Ishikawa (cell line): ENCODE data around the gene MRPS18B.

ENCODE experiments used
- CEBPB ChIP-seq: IDR thresholded peaks from 2 replicates; pipeline ENCODE4 v1.6.1; 2012
- CREB1 ChIP-seq: IDR thresholded peaks from 2 replicates; pipeline ENCODE4 v1.6.1; 2012; ENCODE audit warnings: low read depth
- EGR1 ChIP-seq: IDR thresholded peaks from 2 replicates; pipeline ENCODE4 v1.6.1; 2012
- EP300 ChIP-seq: IDR thresholded peaks from 2 replicates; pipeline ENCODE4 v1.6.1; 2012; ENCODE audit warnings: borderline replicate concordance
- FOXM1 ChIP-seq: IDR thresholded peaks from 2 replicates; pipeline ENCODE4 v1.6.1; 2012; ENCODE audit warnings: low read depth, borderline replicate concordance
- MAX ChIP-seq: IDR thresholded peaks from 2 replicates; pipeline ENCODE4 v1.6.1; 2012
- NFIC ChIP-seq: IDR thresholded peaks from 2 replicates; pipeline ENCODE4 v1.6.1; 2012
- RAD21 ChIP-seq: IDR thresholded peaks from 2 replicates; pipeline ENCODE4 v1.6.1; 2012; ENCODE audit warnings: low read depth
- REST ChIP-seq: IDR thresholded peaks from 2 replicates; pipeline ENCODE4 v1.6.1; 2012; ENCODE audit warnings: low read depth, mild to moderate bottlenecking
- TAF1 ChIP-seq: IDR thresholded peaks from 2 replicates; pipeline ENCODE4 v1.6.1; 2012; ENCODE audit warnings: low read depth, mild to moderate bottlenecking
- TCF12 ChIP-seq: IDR thresholded peaks from 2 replicates; pipeline ENCODE4 v1.6.1; 2012; ENCODE audit warnings: low read depth
- TEAD4 ChIP-seq: IDR thresholded peaks from 2 replicates; pipeline ENCODE4 v1.6.1; 2012
- YY1 ChIP-seq: IDR thresholded peaks from 2 replicates; pipeline ENCODE4 v1.6.1; 2012; ENCODE audit warnings: low read depth
- ZBTB7A ChIP-seq: IDR thresholded peaks from 2 replicates; pipeline ENCODE4 v1.6.1; 2012; ENCODE audit warnings: low read depth

Gene MRPS18B

GRCh38 chr6:30613251-30614043 is 4.2 kb upstream of the MRPS18B start:
- no peak for TF ChIP-seq EGR1
- no peak for TF ChIP-seq TAF1
- TF ChIP-seq ZBTB7A, result no peak
- TF ChIP-seq YY1, result no peak
- TF ChIP-seq FOXM1, result no peak
- no peak for TF ChIP-seq CREB1
- no peak for TF ChIP-seq REST
- TF ChIP-seq MAX, result no peak
- no peak for TF ChIP-seq NFIC
- no peak for TF ChIP-seq RAD21

- TF ChIP-seq FOXM1, result no peak
- TF ChIP-seq EP300, result 0 out of 2 replicates have a peak, but pooled peaks have one; percentile 4
- no peak for TF ChIP-seq TAF1
- no peak for TF ChIP-seq REST
- no peak for TF ChIP-seq TEAD4
- no peak for TF ChIP-seq MAX
- TF ChIP-seq NFIC, result no peak
Measured at GRCh38 chr6:30614044-30614842, 3.4 kb upstream of the MRPS18B start.

- TF ChIP-seq EP300 (0 out of 2 replicates have a peak, but pooled peaks have one; percentile 5), YY1 (peak; percentile 84), TEAD4 (no peak; the same call in 1 of the 2 replicates)
Measured at GRCh38 chr6:30614843-30615218, 2.8 kb upstream of the MRPS18B start.

DNA sequence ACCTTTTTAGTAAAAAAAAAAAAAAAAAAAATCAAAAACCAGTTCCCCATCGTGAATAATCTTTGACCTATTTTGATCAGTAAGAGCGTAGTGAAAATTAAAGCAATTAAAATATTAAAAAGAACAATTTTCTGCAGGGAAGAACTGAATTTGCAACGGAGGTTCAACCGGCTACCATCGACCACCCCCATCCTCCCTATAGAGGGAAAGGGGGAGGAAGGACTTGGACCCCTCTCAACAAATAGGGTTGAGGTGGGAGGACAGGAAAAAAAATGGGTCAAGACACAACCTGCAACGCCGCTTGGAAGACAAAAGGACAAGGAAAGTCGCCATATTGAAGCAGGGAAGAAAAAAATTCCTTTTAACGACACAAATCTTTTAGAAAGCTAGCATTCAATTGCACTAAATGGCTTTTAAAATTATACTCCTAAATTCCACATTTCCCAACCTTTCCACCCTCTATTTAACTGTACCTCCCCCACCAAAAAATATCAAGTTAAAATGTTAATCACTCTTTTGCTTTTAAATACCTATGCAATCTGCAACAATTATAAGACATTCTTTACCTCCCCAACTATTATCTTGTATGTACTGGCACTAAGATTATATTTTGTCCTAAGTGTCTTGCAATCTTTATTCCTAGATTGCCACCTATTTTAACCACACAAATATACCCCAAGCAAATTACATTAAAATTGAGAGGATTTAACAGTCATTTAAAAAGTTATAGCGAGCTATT is 2.3 kb upstream of the MRPS18B start:
- TF ChIP-seq YY1 (0 out of 2 replicates have a peak, but pooled peaks have one; percentile 73), TCF12 (peak; percentile 38; the same call in 1 of the 2 replicates), TEAD4 (no peak), CREB1 (no peak), FOXM1 (no peak), CEBPB (peak; percentile 9; the same call in 1 of the 2 replicates), TAF1 (peak; percentile 31; the same call in 1 of the 2 replicates), REST (no peak), RAD21 (no peak)
